Nephron progenitor cell (in vitro differentiated cells): ENCODE measurements around the gene FLCN.

ENCODE experiments used
- DNase-seq: peaks from one replicate; pipeline ENCODE4 v3.0.0; 2021
- H3K27ac Mint-ChIP-seq: 2 replicates; pipeline ENCODE4 v1.8.0; 2021; ENCODE audit warnings: mild to moderate bottlenecking, moderate library complexity, mixed read lengths
- H3K27me3 Mint-ChIP-seq: 2 replicates; pipeline ENCODE4 v1.8.0; 2021; ENCODE audit warnings: mild to moderate bottlenecking, low read depth, mixed read lengths; ENCODE audit not compliant: poor library complexity
- H3K36me3 Mint-ChIP-seq: 2 replicates; pipeline ENCODE4 v1.8.0; 2021; ENCODE audit warnings: low read depth, mixed read lengths
- H3K4me1 Mint-ChIP-seq: 2 replicates; pipeline ENCODE4 v1.8.0; 2021; ENCODE audit warnings: mixed read lengths
- H3K4me3 Mint-ChIP-seq: 2 replicates; pipeline ENCODE4 v1.8.0; 2021; ENCODE audit warnings: mild to moderate bottlenecking, moderate library complexity, mixed read lengths
- H3K9me3 Mint-ChIP-seq: 2 replicates; pipeline ENCODE4 v1.8.0; 2021; ENCODE audit warnings: mild to moderate bottlenecking, moderate library complexity, mixed read lengths
- TF ChIP-seq, protein P1 (sequence below): fragments of 200-600 bp; sonication (generic); IDR thresholded peaks from 2 replicates; pipeline ENCODE4 v1.5.0; 2021; ENCODE audit warnings: antibody characterized with exemption

The FLCN gene

GRCh38 chr17:17254036-17254435 is 17.1 kb upstream of the FLCN start:
- DNase-seq: no peak
- H3K36me3 Mint-ChIP-seq: peaks cover 80% of the 10 kb centered on the region
- H3K4me3 Mint-ChIP-seq: no peak overlapping the region
- H3K27ac Mint-ChIP-seq: no peak overlapping the region
- H3K9me3 Mint-ChIP-seq: no peaks in the 10 kb centered on the region
- H3K4me1 Mint-ChIP-seq: no peaks in the 10 kb centered on the region
- H3K27me3 Mint-ChIP-seq: peaks cover 4% of the 10 kb centered on the region
- TF ChIP-seq, protein P1, sequence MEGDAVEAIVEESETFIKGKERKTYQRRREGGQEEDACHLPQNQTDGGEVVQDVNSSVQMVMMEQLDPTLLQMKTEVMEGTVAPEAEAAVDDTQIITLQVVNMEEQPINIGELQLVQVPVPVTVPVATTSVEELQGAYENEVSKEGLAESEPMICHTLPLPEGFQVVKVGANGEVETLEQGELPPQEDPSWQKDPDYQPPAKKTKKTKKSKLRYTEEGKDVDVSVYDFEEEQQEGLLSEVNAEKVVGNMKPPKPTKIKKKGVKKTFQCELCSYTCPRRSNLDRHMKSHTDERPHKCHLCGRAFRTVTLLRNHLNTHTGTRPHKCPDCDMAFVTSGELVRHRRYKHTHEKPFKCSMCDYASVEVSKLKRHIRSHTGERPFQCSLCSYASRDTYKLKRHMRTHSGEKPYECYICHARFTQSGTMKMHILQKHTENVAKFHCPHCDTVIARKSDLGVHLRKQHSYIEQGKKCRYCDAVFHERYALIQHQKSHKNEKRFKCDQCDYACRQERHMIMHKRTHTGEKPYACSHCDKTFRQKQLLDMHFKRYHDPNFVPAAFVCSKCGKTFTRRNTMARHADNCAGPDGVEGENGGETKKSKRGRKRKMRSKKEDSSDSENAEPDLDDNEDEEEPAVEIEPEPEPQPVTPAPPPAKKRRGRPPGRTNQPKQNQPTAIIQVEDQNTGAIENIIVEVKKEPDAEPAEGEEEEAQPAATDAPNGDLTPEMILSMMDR: no peak

GRCh38 chr17:17253406-17253805 is 16.4 kb upstream of the FLCN start:
- Mint-ChIP-seq H3K4me3 (no peak overlapping the region), H3K9me3 (no peaks in the 10 kb centered on the region), H3K27ac (peak overlapping the region; percentile 77), H3K27me3 (no peaks in the 10 kb centered on the region), H3K36me3 (peaks cover 79% of the 10 kb centered on the region), H3K4me1 (no peaks in the 10 kb centered on the region)
- TF ChIP-seq, protein P1: no peak
- no peak for DNase-seq

DNA sequence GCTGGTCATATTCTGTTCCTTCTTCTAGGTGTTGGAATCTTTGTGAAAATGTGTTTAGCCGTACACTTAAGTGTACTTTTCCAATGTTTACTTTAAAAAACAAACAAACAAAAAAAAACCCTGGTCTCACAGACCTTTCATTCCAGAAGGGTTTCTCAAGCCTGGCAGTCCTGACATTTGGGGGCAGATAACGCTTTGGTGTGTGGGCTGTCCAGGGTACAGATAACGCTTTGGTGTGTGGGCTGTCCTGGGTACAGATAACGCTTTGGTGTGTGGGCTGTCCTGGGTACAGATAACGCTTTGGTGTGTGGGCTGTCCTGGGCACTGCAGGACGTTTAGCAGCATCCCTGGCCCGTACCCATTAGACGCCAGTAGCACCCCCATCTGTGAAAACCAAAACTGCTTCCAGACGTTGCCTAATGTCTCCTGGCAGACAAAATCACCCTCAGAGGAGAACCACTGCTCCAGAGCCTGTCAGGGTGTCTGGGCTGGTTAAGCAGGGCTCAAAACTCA is 15.2 kb upstream of the FLCN start:
- Mint-ChIP-seq H3K36me3 (peaks cover 71% of the 10 kb centered on the region), H3K9me3 (no peaks in the 10 kb centered on the region), H3K27me3 (no peaks in the 10 kb centered on the region), H3K4me3 (no peak overlapping the region), H3K4me1 (no peaks in the 10 kb centered on the region), H3K27ac (no peak overlapping the region)
- DNase-seq: no peak
- TF ChIP-seq, protein P1: no peak

- no peak overlapping the region for H3K4me3 Mint-ChIP-seq
- H3K9me3 Mint-ChIP-seq: no peaks in the 10 kb centered on the region
- no peaks in the 10 kb centered on the region for H3K27me3 Mint-ChIP-seq
- TF ChIP-seq, protein P1: no peak
- H3K36me3 Mint-ChIP-seq: peaks cover 45% of the 10 kb centered on the region
- no peaks in the 10 kb centered on the region for H3K4me1 Mint-ChIP-seq
- no peak for DNase-seq
- H3K27ac Mint-ChIP-seq: peak overlapping the region; percentile 66
These were observed 9.9 kb upstream of the FLCN start for GRCh38 chr17:17246879-17247278.

DNA sequence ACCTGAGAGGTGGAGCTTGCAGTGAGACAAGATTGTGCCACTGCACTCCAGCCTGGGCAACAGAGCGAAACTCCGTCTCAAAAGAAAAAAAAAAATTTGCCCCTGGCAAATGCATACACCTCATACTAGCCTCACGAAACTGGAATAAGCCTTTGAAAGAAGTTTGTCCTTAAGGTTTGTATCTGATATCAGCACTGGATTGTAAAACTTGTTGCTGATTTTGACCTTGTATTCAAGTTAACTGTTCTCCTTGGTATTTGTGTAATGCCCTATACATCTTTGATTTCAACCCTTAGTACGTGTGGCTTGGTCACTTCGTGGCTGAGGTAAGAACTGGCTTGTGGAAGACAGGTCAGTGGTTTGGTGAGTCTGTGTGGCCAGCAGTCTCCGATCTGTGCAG is 6.2 kb upstream of the FLCN start:
- peaks cover 6% of the 10 kb centered on the region for H3K27me3 Mint-ChIP-seq
- DNase-seq: no peak
- TF ChIP-seq, protein P1: no peak
- H3K36me3 Mint-ChIP-seq: peaks cover 30% of the 10 kb centered on the region
- no peaks in the 10 kb centered on the region for H3K4me1 Mint-ChIP-seq
- H3K4me3 Mint-ChIP-seq: no peak overlapping the region
- H3K27ac Mint-ChIP-seq: no peak overlapping the region
- no peaks in the 10 kb centered on the region for H3K9me3 Mint-ChIP-seq

- Mint-ChIP-seq H3K4me1 (peaks cover 5% of the 10 kb centered on the region), H3K36me3 (peaks cover 26% of the 10 kb centered on the region), H3K9me3 (no peaks in the 10 kb centered on the region), H3K27me3 (peaks cover 6% of the 10 kb centered on the region), H3K4me3 (no peak overlapping the region), H3K27ac (no peak overlapping the region)
- TF ChIP-seq, protein P1: no peak
- DNase-seq: no peak
These were observed 5.3 kb upstream of the FLCN start for GRCh38 chr17:17242246-17242645.
